ENCODE measurements around the gene ACSM6. TPM values are rescaled to one million over a fixed set of nuclear protein-coding genes. Genes with fewer than 3 reads are reported as not detected.
"Not testable (repeated sequence)": the region's sequence is repeated elsewhere in the genome, so short reads cannot be mapped to it uniquely, and the experiment has no call there.

ACSM6 gene
- total RNA-seq, 3 donors from 2014 or later, result 0.66 TPM; not detected in 2

- Histone ChIP-seq H3K4me1 (no peaks in the 10 kb centered on the region), H3K27me3 (no peaks in the 10 kb centered on the region), H3K9me3 (no peaks in the 10 kb centered on the region), H3K4me3 (no peak overlapping the region), H3K27ac (no peak overlapping the region), H3K36me3 (no peaks in the 10 kb centered on the region)
- TF ChIP-seq POLR2AphosphoS5 (IDR thresholded peaks at IDR 0.05) (no peak), POLR2A (IDR thresholded peaks at IDR 0.05) (no peak)
- intact Hi-C loops (cut with DNase I; ENCODE audit: low total_unique reads), result no loop called here
- DNase-seq (ENCODE audit: low spot score in 2 of 2), result no peak
Measured at GRCh38 chr10:95214369-95214768, 20.3 kb downstream of the ACSM6 start.

GRCh38 chr10:95214793-95215192 lies 20.8 kb downstream of the ACSM6 start:
- TF ChIP-seq POLR2A (IDR thresholded peaks at IDR 0.05), result no peak
- no peak for TF ChIP-seq CTCF (IDR thresholded peaks at IDR 0.05)
- TF ChIP-seq POLR2AphosphoS5 (IDR thresholded peaks at IDR 0.05), result no peak
- no peak for DNase-seq (ENCODE audit: low spot score in 2 of 2)
- Histone ChIP-seq H3K4me1 (no peaks in the 10 kb centered on the region), H3K27me3 (no peaks in the 10 kb centered on the region), H3K36me3 (no peaks in the 10 kb centered on the region), H3K9me3 (no peaks in the 10 kb centered on the region), H3K4me3 (no peak overlapping the region), H3K27ac (no peak overlapping the region)
- intact Hi-C loops (cut with DNase I; ENCODE audit: low total_unique reads), result no loop called here

GRCh38 chr10:95217476-95217875 lies 23.4 kb downstream of the ACSM6 start:
- Histone ChIP-seq H3K27me3 (no peaks in the 10 kb centered on the region), H3K4me1 (no peaks in the 10 kb centered on the region), H3K36me3 (no peaks in the 10 kb centered on the region), H3K27ac (no peak overlapping the region), H3K4me3 (no peak overlapping the region), H3K9me3 (no peaks in the 10 kb centered on the region)
- TF ChIP-seq CTCF (IDR thresholded peaks at IDR 0.05) (no peak), POLR2A (IDR thresholded peaks at IDR 0.05) (no peak), POLR2AphosphoS5 (IDR thresholded peaks at IDR 0.05) (no peak)
- intact Hi-C loops (cut with DNase I; ENCODE audit: low total_unique reads), result no loop called here
- DNase-seq (ENCODE audit: low spot score in 2 of 2), result no peak

GRCh38 chr10:95220539-95220938 lies 26.5 kb downstream of the ACSM6 start:
- no peaks in the 10 kb centered on the region for H3K4me1 ChIP-seq
- TF ChIP-seq POLR2AphosphoS5 (IDR thresholded peaks at IDR 0.05), result no peak
- no peak for TF ChIP-seq POLR2A (IDR thresholded peaks at IDR 0.05)
- TF ChIP-seq CTCF (IDR thresholded peaks at IDR 0.05), result no peak
- intact Hi-C loops (cut with DNase I; ENCODE audit: low total_unique reads), result no loop called here
- no peaks in the 10 kb centered on the region for H3K9me3 ChIP-seq
- no peaks in the 10 kb centered on the region for H3K27me3 ChIP-seq
- H3K27ac ChIP-seq, result no peak overlapping the region
- DNase-seq (ENCODE audit: low spot score in 2 of 2), result no peak
- H3K4me3 ChIP-seq, result no peak overlapping the region
- no peaks in the 10 kb centered on the region for H3K36me3 ChIP-seq

- Histone ChIP-seq H3K36me3 (no peaks in the 10 kb centered on the region), H3K27ac (no peak overlapping the region), H3K27me3 (no peaks in the 10 kb centered on the region), H3K4me1 (no peaks in the 10 kb centered on the region), H3K4me3 (no peak overlapping the region), H3K9me3 (no peaks in the 10 kb centered on the region)
- TF ChIP-seq POLR2AphosphoS5 (IDR thresholded peaks at IDR 0.05) (no peak), POLR2A (IDR thresholded peaks at IDR 0.05) (no peak), CTCF (IDR thresholded peaks at IDR 0.05) (no peak)
- DNase-seq (ENCODE audit: low spot score in 2 of 2), result no peak
- intact Hi-C loops (cut with DNase I; ENCODE audit: low total_unique reads), result no loop called here
Measured at GRCh38 chr10:95221124-95221523, 27.1 kb downstream of the ACSM6 start.

GRCh38 chr10:95225136-95225535 lies 31.1 kb downstream of the ACSM6 start:
- no peak for DNase-seq (ENCODE audit: low spot score in 2 of 2)
- H3K36me3 ChIP-seq, result no peaks in the 10 kb centered on the region
- H3K9me3 ChIP-seq, result no peaks in the 10 kb centered on the region
- no peak overlapping the region for H3K4me3 ChIP-seq
- no peaks in the 10 kb centered on the region for H3K4me1 ChIP-seq
- no peak overlapping the region for H3K27ac ChIP-seq
- intact Hi-C loops (cut with DNase I; ENCODE audit: low total_unique reads), result no loop called here
- H3K27me3 ChIP-seq, result no peaks in the 10 kb centered on the region
- TF ChIP-seq POLR2A (IDR thresholded peaks at IDR 0.05) (no peak), POLR2AphosphoS5 (IDR thresholded peaks at IDR 0.05) (no peak), CTCF (IDR thresholded peaks at IDR 0.05) (no peak)

GRCh38 chr10:95228934-95229723 lies 35.1 kb downstream of the ACSM6 start:
- H3K4me1 ChIP-seq; H3K27me3 ChIP-seq; H3K4me3 ChIP-seq; DNase-seq (ENCODE audit: low spot score in 2 of 2); H3K9me3 ChIP-seq; intact Hi-C loops (cut with DNase I; ENCODE audit: low total_unique reads); H3K36me3 ChIP-seq: not testable (repeated sequence)
- peak overlapping the region; percentile 10 for H3K27ac ChIP-seq

All from breast epithelium (tissue), 4 donors.